HG03439 (cell line): ENCODE results near the gene B3GNT4.
"Not testable (repeated sequence)": the region's sequence is repeated elsewhere in the genome, so short reads cannot be mapped to it uniquely, and the experiment has no call there.

Experiments
- ATAC-seq: cut with Tn5 transposase; IDR thresholded peaks from one replicate; pipeline ENCODE4 v1.9.1; 2021; ENCODE audit warnings: mild to moderate bottlenecking, moderate library complexity; ENCODE audit not compliant: unreplicated experiment

B3GNT4 gene

GRCh38 chr12:122187466-122187865 is 16.0 kb upstream of the B3GNT4 start:
- no peak for ATAC-seq

DNA sequence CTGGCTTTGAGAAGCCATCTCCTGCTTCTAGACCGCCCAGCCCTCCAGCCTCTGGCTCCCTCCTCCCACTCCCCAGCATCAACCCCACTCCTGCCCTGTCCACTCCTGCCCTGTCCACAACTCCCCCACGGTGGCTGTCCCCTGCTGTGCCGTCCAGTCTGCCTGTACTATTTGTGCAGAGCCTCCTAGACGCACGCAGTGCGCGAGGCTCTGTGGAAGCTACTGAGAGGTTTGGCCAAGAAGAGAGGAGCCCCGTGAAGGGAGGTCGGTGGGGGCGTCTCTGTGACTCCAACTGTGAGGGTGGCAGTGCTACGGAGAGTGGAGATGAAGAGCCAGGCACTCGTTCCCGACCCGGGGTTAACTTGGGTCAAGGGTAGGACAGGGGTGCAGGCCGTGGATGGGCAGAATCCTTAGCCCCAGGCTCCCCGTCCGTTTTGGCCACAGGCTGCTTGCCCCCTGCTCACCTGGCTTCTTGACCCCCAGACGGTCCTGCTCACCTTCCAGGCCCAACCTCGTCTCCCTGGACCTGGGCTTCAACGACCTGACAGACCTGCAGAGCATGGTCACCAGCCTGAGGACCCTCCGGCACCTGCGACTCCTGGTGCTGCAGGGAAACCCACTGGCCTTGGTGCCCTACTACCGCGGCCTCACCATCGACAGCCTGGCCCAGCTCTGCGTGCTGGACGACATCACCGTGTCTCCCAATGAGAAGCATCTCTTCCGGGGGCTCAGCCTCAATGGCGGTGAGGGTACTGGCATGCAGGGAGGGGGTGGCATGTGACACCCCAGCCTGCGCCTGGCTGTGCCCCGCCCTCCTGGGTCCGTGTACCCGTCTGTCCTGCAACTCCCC is 13.7 kb upstream of the B3GNT4 start:
- no peak for ATAC-seq

GRCh38 chr12:122190842-122191668 is 12.5 kb upstream of the B3GNT4 start:
- no peak for ATAC-seq

- ATAC-seq: no peak
Observed at GRCh38 chr12:122192441-122192840, 11.1 kb upstream of the B3GNT4 start.

DNA sequence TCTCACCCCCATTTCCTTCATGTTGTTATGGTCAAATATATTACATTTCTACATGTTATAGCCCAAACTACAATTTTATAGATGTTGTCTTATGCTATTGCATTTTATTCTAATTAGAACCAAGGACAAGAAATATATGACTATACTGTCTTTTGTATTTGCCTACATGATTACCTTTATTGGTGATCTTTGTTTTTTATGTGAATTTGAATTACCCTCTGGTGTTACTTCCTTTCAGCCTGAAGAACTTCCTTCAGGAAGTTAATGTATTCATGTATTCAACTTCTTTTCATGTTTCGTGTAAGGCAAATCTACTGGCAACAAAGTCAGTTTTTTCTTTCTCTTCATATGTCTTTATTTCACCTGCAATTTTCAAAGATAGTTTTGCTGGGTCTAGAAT is 8.7 kb upstream of the B3GNT4 start:
- ATAC-seq: no peak

DNA sequence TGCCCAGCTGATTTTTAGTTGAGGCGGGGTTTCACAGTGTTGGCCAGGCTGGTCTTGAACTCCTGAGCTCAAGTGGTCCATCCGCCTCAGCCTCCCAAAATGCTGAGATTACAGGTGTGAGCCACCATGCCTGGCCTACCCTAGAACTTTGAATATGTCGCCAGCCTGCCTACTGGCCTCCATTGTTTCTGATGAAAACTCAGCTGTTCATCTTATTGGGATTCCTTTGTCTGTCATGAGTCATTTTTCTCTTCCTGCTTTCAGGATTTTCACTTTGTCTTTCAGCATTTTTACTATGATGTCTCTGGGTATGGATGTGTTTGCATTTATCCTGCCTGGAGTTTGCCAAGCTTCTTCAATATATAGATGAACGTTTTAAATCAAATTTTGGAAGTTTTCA is 8.1 kb upstream of the B3GNT4 start:
- no peak for ATAC-seq

GRCh38 chr12:122197612-122197966 is 5.9 kb upstream of the B3GNT4 start:
- ATAC-seq: no peak

GRCh38 chr12:122199484-122200355 is 3.8 kb upstream of the B3GNT4 start:
- no peak for ATAC-seq

- ATAC-seq: no peak
Observed at GRCh38 chr12:122200541-122201175, 2.9 kb upstream of the B3GNT4 start.

DNA sequence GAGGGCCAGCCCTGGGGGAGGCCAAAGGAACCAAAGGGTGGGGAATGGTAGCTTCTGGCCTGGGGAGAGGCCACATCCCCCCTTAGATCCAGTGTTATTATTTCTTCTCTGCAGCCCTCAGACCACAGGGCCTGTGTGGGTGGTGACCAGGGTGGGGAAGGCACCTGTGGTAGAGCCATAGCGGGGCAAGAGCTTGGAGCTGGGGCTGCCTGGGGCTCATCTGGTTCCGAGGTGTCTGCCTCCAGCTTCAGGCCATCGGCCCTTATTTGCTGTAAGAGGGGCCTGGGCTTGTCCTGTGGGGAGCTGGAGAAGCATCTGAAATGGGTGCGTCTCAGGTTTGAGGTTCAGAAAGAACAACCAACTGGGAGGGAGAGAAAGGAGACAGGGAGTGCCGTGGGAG is 2.1 kb upstream of the B3GNT4 start:
- ATAC-seq: no peak

DNA sequence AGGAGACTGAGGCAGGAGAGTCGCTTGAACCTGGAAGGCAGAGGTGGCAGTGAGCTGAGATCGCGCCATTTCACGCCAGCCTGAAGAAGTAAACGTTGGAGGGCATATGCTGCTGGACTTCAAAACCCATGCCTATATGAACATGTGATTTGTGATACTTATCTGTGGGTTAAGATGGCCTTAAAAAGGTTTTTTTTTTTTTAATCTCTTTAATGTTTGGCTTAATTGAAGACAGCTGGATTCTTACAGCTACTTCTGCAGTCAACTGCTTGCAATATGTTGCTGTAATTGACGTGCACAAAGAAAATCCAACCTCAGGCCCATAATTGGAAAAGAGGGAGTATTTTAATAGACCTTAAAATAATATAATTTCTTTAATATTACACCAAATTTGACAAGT is 1.5 kb upstream of the B3GNT4 start:
- no peak for ATAC-seq

DNA sequence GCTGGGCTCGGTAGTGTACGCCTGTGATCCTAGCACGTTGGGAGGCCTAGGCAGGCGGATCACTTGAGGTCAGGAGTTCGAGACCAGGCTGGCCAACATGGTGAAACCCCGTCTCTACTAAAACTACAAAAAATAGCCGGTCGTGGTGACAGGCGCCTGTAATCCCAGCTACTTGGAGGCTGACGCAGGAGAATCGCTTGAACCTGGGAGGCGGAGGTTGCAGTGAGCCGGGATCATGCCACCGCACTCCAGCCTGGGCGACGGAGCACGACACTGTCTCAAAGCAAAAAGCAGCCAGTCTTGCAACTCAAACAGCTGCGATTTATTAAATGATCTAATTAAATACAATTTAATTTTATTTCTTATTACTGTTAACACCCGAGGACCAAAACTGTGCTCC is 698 bp upstream of the B3GNT4 start:
- ATAC-seq: not testable (repeated sequence)

DNA sequence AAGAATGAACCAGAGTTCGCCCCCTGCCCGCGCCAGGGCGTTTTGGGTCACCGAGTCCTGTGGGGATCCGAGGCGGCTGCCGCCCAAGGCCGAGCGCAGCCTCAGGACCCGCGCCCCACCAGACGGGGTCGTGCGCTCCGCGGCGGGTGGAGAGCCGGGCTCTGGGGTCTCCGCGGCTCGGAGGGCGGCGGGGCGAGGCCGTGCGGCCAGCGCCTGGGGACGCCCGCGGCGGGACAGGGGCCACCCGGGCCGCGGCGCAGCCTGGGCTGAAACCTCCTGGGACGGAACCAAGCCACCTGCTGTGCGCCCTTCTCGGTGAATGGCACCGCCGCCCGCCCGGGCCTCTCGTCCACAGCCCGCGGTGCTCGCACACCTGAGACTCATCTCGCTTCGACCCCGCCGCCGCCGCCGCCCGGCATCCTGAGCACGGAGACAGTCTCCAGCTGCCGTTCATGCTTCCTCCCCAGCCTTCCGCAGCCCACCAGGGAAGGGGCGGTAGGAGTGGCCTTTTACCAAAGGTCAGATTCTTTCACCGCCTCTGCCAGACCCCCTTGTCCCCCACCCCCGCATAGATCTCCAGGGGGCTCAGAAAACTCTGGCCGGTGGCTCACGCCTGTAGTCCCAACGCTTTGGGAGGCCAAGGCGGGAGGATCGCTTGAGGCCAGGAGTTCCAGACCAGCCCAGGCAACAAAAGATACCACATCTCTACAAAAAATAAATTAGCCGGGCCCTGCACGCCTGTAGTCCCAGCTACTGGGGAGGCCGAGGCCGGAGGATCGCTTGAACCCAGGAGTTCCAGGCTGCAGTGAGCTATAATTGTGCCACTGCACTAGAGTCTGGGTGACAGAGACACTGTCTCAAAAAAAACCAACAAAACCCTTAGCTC is 901 bp downstream of the B3GNT4 start:
- ATAC-seq: no peak

GRCh38 chr12:122205053-122205925 is 1.8 kb downstream of the B3GNT4 start:
- no peak for ATAC-seq

GRCh38 chr12:122206111-122206881 is 2.8 kb downstream of the B3GNT4 start:
- ATAC-seq: no peak

DNA sequence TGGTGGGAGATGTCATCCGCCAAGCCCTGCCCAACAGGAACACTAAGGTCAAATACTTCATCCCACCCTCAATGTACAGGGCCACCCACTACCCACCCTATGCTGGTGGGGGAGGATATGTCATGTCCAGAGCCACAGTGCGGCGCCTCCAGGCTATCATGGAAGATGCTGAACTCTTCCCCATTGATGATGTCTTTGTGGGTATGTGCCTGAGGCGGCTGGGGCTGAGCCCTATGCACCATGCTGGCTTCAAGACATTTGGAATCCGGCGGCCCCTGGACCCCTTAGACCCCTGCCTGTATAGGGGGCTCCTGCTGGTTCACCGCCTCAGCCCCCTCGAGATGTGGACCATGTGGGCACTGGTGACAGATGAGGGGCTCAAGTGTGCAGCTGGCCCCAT is 3.5 kb downstream of the B3GNT4 start:
- ATAC-seq: no peak

DNA sequence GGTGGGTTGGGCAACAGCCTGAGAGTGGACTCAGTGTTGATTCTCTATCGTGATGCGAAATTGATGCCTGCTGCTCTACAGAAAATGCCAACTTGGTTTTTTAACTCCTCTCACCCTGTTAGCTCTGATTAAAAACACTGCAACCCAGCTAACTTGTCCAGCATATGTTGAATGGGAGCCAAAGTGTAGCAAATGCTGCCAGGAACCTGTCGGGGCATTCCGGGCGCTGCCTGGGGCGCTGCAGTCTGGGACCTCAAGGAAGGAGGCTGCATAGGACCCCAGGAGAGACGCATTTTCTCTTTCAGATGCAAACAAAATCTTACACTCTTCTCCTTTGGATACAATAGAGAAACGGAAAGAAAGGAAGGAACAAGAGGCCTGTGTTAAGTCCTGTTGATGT is 3.9 kb downstream of the B3GNT4 start:
- ATAC-seq: no peak
